Activated T-cell treated with anti-CD3 and anti-CD28 coated beads, Interleukin-2, amount 50 U/mL, for 4 hours (primary cell): ENCODE data around the gene PROX2. TPM values are rescaled to one million over a fixed set of nuclear protein-coding genes. Genes with fewer than 3 reads are reported as not detected.

Experiments used
- ATAC-seq, 2 donors: fragments of 200-7000 bp; cut with Tn5 transposase; one replicate each; pipeline ENCODE4 v1.10.0; 2021
- DNase-seq: peaks from one replicate; pipeline ENCODE4 v3.0.0-alpha.2; 2020
- H3K27me3 Mint-ChIP-seq: one replicate; pipeline ENCODE4 v1.8.0; 2021; ENCODE audit warnings: low read depth, mixed read lengths
- H3K36me3 Mint-ChIP-seq: one replicate; pipeline ENCODE4 v1.8.0; 2022; ENCODE audit warnings: mixed read lengths; ENCODE audit not compliant: insufficient read depth
- H3K4me1 Mint-ChIP-seq: one replicate; pipeline ENCODE4 v1.8.0; 2021; ENCODE audit warnings: low read depth, mixed read lengths
- H3K4me3 Mint-ChIP-seq: one replicate; pipeline ENCODE4 v1.8.0; 2021; ENCODE audit warnings: mild to moderate bottlenecking, moderate library complexity, mixed read lengths
- H3K9me3 Mint-ChIP-seq: one replicate; pipeline ENCODE4 v1.8.0; 2021; ENCODE audit warnings: mixed read lengths
- total RNA-seq, 3 donors: library from RNA; stranded (reverse); gene quantifications; one replicate each; pipeline ENCODE4 v1.2.1, GENCODE V29; 2021

PROX2 gene
- total RNA-seq, 3 donors from 2014 or later, result 0.13 to 0.35 TPM; not detected in 1

DNA sequence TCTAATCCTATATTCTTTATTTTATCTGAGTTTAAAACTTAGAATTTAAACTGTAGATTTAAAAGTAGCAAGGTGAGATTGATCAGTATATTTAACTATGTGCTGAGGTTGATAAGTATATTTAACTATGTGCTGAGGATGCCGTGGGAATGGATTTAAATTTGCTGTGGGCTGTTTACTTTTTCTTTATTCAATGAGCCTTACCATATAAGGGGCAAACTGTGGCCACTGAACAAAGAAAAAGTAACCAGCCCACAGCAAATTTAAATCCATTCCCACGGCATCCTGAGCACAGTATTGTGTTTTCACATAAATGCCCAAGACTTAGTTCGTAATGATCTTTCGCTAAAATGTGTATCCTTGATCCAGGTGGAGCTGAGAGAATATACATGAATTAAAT, 43.1 kb downstream of the PROX2 start:
- H3K36me3 Mint-ChIP-seq, result peaks cover 34% of the 10 kb centered on the region

GRCh38 chr14:74829251-74829650, 46.7 kb downstream of the PROX2 start:
- Mint-ChIP-seq H3K36me3 (peaks cover 36% of the 10 kb centered on the region), H3K4me1 (peaks cover 4% of the 10 kb centered on the region)
- no peak for ATAC-seq

More for the DNA sequence above, 43.1 kb downstream of the PROX2 start:
- Mint-ChIP-seq H3K4me1 (peaks cover 37% of the 10 kb centered on the region), H3K9me3 (no peaks in the 10 kb centered on the region), H3K4me3 (no peak overlapping the region), H3K27me3 (no peaks in the 10 kb centered on the region)
- no peak for ATAC-seq
- DNase-seq, result no peak

GRCh38 chr14:74826574-74826973, 49.4 kb downstream of the PROX2 start:
- DNase-seq (no peak), ATAC-seq (no peak)
- Mint-ChIP-seq H3K27me3 (no peaks in the 10 kb centered on the region), H3K9me3 (no peaks in the 10 kb centered on the region), H3K4me1 (peaks cover 3% of the 10 kb centered on the region), H3K4me3 (no peak overlapping the region), H3K36me3 (peaks cover 41% of the 10 kb centered on the region)

More at GRCh38 chr14:74829251-74829650, 46.7 kb downstream of the PROX2 start:
- Mint-ChIP-seq H3K4me3 (no peak overlapping the region), H3K9me3 (no peaks in the 10 kb centered on the region), H3K27me3 (no peaks in the 10 kb centered on the region)
- DNase-seq, result no peak

Other genes with a start within 250 kb of the PROX2 start
- gene AREL1, start 163.1 kb downstream of the PROX2 start, total RNA-seq, result 10 to 100 TPM; 31.1 to 38.0 (median 32.5) TPM
- gene FCF1, start 163.0 kb downstream of the PROX2 start, total RNA-seq, result 10 to 100 TPM; 87.9 to 93.6 (median 91.0) TPM
- gene YLPM1, start 112.8 kb downstream of the PROX2 start, total RNA-seq, result 10 to 100 TPM; 45.8 to 49.6 (median 47.4) TPM
- gene DLST, start 5.8 kb upstream of the PROX2 start, total RNA-seq, result 100 to 1,000 TPM; 104 to 107 (median 106) TPM
- 10 to 100 TPM; 13.2 to 20.7 (median 17.3) TPM for gene RPS6KL1, start 47.1 kb upstream of the PROX2 start, total RNA-seq
- under 1 TPM; 0.18 to 0.38 (median 0.18) TPM for gene PGF, start 79.5 kb upstream of the PROX2 start, total RNA-seq
- gene EIF2B2, start 126.8 kb upstream of the PROX2 start, total RNA-seq, result 10 to 100 TPM; 61.2 to 69.4 (median 66.0) TPM
- gene MLH3, start 175.3 kb upstream of the PROX2 start, total RNA-seq, result 10 to 100 TPM; 11.0 to 14.7 (median 11.7) TPM
- 10 to 100 TPM; 16.0 to 17.3 (median 16.8) TPM for gene ACYP1, start 187.9 kb upstream of the PROX2 start, total RNA-seq
- gene ZC2HC1C, start 193.5 kb upstream of the PROX2 start, total RNA-seq, result under 1 TPM; 0.45 to 0.84 (median 0.78) TPM